WTC11 (cell line): Measurements from ENCODE around the gene SIK2. TPM values are rescaled to one million over a fixed set of nuclear protein-coding genes. Genes with fewer than 3 reads are reported as not detected.

Source experiments
- ATAC-seq: fragments of 200-7000 bp; cut with Tn5 transposase; 2 replicates; pipeline ENCODE4 v1.10.0; 2021; ENCODE audit warnings: mild to moderate bottlenecking, moderate library complexity
- CTCF ChIA-PET: fragments of 300-600 bp; sonication (Branson Sonifier 250); formaldehyde crosslinking; loops from one replicate; lab custom pipeline; 2021; ENCODE audit warnings: antibody characterized with exemption; lab: Charles Lee
- POLR2A ChIA-PET: fragments of 350-600 bp; sonication (Branson Sonifier 250); formaldehyde crosslinking; loops from one replicate; lab custom pipeline; 2021; ENCODE audit warnings: antibody characterized with exemption; lab: Charles Lee
- DNase-seq: peaks from one replicate; pipeline ENCODE4 v3.0.0; 2021; ENCODE audit warnings: low spot score
- H3K27ac Mint-ChIP-seq: 2 replicates; pipeline ENCODE4 v1.8.0; 2021; ENCODE audit warnings: mixed read lengths
- H3K27me3 Mint-ChIP-seq: 2 replicates; pipeline ENCODE4 v1.8.0; 2021; ENCODE audit warnings: low read depth, mild to moderate bottlenecking, moderate library complexity, mixed read lengths
- H3K36me3 Mint-ChIP-seq: 2 replicates; pipeline ENCODE4 v1.8.0; 2021; ENCODE audit warnings: mixed read lengths
- H3K4me1 Mint-ChIP-seq: 2 replicates; pipeline ENCODE4 v1.8.0; 2022; ENCODE audit warnings: mixed read lengths
- H3K4me3 Mint-ChIP-seq: 2 replicates; pipeline ENCODE4 v1.8.0; 2021; ENCODE audit warnings: mild to moderate bottlenecking, moderate library complexity, mixed read lengths
- H3K9me3 Mint-ChIP-seq: 2 replicates; pipeline ENCODE4 v1.8.0; 2021; ENCODE audit warnings: mixed read lengths
- ATF6 ChIP-seq: sonication (generic); formaldehyde crosslinking; IDR thresholded peaks from 2 replicates; pipeline ENCODE4 v1.8.1; 2023; ENCODE audit warnings: mild to moderate bottlenecking, missing genetic modification reagents
- ELF4 ChIP-seq: sonication (generic); formaldehyde crosslinking; IDR thresholded peaks from 2 replicates; pipeline ENCODE4 v1.8.1; 2022; ENCODE audit warnings: low read depth, mild to moderate bottlenecking, moderate library complexity, missing genetic modification reagents
- ESRRA ChIP-seq: sonication (generic); formaldehyde crosslinking; IDR thresholded peaks from 2 replicates; pipeline ENCODE4 v1.8.1; 2022; ENCODE audit warnings: mild to moderate bottlenecking, missing genetic modification reagents, borderline replicate concordance
- ETV6 ChIP-seq: sonication (generic); formaldehyde crosslinking; IDR thresholded peaks from 2 replicates; pipeline ENCODE4 v1.8.1; 2022; ENCODE audit warnings: mild to moderate bottlenecking, missing genetic modification reagents
- IRF1 ChIP-seq: sonication (generic); formaldehyde crosslinking; IDR thresholded peaks from 2 replicates; pipeline ENCODE4 v1.8.0; 2023; ENCODE audit warnings: missing genetic modification reagents
- IRF2 ChIP-seq: sonication (generic); formaldehyde crosslinking; IDR thresholded peaks from 2 replicates; pipeline ENCODE4 v1.8.0; 2022; ENCODE audit warnings: low read depth, missing genetic modification reagents, borderline replicate concordance
- JUN ChIP-seq: sonication (generic); formaldehyde crosslinking; IDR thresholded peaks from 2 replicates; pipeline ENCODE4 v1.8.0; 2023; ENCODE audit warnings: mild to moderate bottlenecking, missing genetic modification reagents
- MLX ChIP-seq: sonication (generic); formaldehyde crosslinking; IDR thresholded peaks from 2 replicates; pipeline ENCODE4 v1.8.1; 2023; ENCODE audit warnings: mild to moderate bottlenecking, missing genetic modification reagents, moderate library complexity
- MYBL2 ChIP-seq: sonication (generic); formaldehyde crosslinking; IDR thresholded peaks from 2 replicates; pipeline ENCODE4 v1.8.1; 2023; ENCODE audit warnings: mild to moderate bottlenecking, moderate library complexity, missing genetic modification reagents
- NR1H2 ChIP-seq: sonication (generic); formaldehyde crosslinking; IDR thresholded peaks from 2 replicates; pipeline ENCODE4 v1.9.0; 2021; ENCODE audit warnings: mild to moderate bottlenecking, moderate library complexity, missing genetic modification reagents
- SMAD3 ChIP-seq: sonication (generic); formaldehyde crosslinking; IDR thresholded peaks from 2 replicates; pipeline ENCODE4 v1.8.0; 2022; ENCODE audit warnings: missing genetic modification reagents, mild to moderate bottlenecking, borderline replicate concordance
- SOX15 ChIP-seq: fragments of 250-450 bp; sonication (Bioruptor Pico); IDR thresholded peaks from 2 replicates; pipeline ENCODE4 v1.9.0; 2021; ENCODE audit warnings: mild to moderate bottlenecking
- STAT6 ChIP-seq: sonication (generic); formaldehyde crosslinking; conservative IDR thresholded peaks from 2 replicates; pipeline ENCODE4 v1.8.1; 2023; ENCODE audit warnings: mild to moderate bottlenecking, low read depth, missing genetic modification reagents, moderate library complexity
- TEAD1 ChIP-seq: sonication (generic); formaldehyde crosslinking; IDR thresholded peaks from 2 replicates; pipeline ENCODE4 v1.8.0; 2022; ENCODE audit warnings: mild to moderate bottlenecking, missing genetic modification reagents
- TEAD4 ChIP-seq: sonication (generic); formaldehyde crosslinking; IDR thresholded peaks from 2 replicates; pipeline ENCODE4 v1.8.0; 2022; ENCODE audit warnings: mild to moderate bottlenecking, missing genetic modification reagents
- TP53 ChIP-seq: sonication (generic); formaldehyde crosslinking; IDR thresholded peaks from 2 replicates; pipeline ENCODE4 v1.8.1; 2023; ENCODE audit warnings: mild to moderate bottlenecking, missing genetic modification reagents
- ZNF121 ChIP-seq: sonication (generic); formaldehyde crosslinking; IDR thresholded peaks from 2 replicates; pipeline ENCODE4 v1.8.0; 2023; ENCODE audit warnings: missing genetic modification reagents
- ZNF396 ChIP-seq: fragments of 250-450 bp; sonication (Bioruptor Pico); IDR thresholded peaks from 2 replicates; pipeline ENCODE4 v1.8.0; 2021; ENCODE audit warnings: mild to moderate bottlenecking, moderate library complexity, borderline replicate concordance
- ZNF671 ChIP-seq: fragments of 250-450 bp; sonication (Bioruptor Pico); IDR thresholded peaks from 2 replicates; pipeline ENCODE4 v1.8.0; 2021; ENCODE audit warnings: mild to moderate bottlenecking
- total RNA-seq: library from RNA; stranded (reverse); gene quantifications from 3 replicates; pipeline ENCODE4 v1.2.3, GENCODE V29; 2021
- TF ChIP-seq, protein P1 (sequence below): sonication (generic); formaldehyde crosslinking; IDR thresholded peaks from 2 replicates; pipeline ENCODE4 v1.8.1; 2023; ENCODE audit warnings: mild to moderate bottlenecking, missing genetic modification reagents
- TF ChIP-seq, protein P2 (sequence below): sonication (generic); formaldehyde crosslinking; IDR thresholded peaks from 2 replicates; pipeline ENCODE4 v1.8.0; 2022; ENCODE audit warnings: mild to moderate bottlenecking, missing genetic modification reagents
- TF ChIP-seq, protein P3 (sequence below): sonication (generic); formaldehyde crosslinking; IDR thresholded peaks from 2 replicates; pipeline ENCODE4 v1.8.0; 2023; ENCODE audit warnings: missing genetic modification reagents, mild to moderate bottlenecking, borderline replicate concordance
- TF ChIP-seq, protein P4 (sequence below): sonication (generic); formaldehyde crosslinking; IDR thresholded peaks from 2 replicates; pipeline ENCODE4 v1.8.1; 2023; ENCODE audit warnings: mild to moderate bottlenecking, missing genetic modification reagents, moderate library complexity

SIK2 gene
- total RNA-seq, 1 experiment from 2014 or later: 7.2 TPM

- no peaks in the 10 kb centered on the region for H3K36me3 Mint-ChIP-seq
- H3K27ac Mint-ChIP-seq: no peak overlapping the region
- no peak for TF ChIP-seq STAT6 (CRISPR knock-in tag)
- no peak for TF ChIP-seq ZNF671 (CRISPR knock-in tag)
- no peak for TF ChIP-seq NR1H2 (CRISPR knock-in tag)
- TF ChIP-seq ETV6 (CRISPR knock-in tag): no peak
- TF ChIP-seq ZNF121 (CRISPR knock-in tag): no peak
- TF ChIP-seq JUN (CRISPR knock-in tag): no peak
- no peak for TF ChIP-seq IRF1 (CRISPR knock-in tag)
- TF ChIP-seq TP53 (CRISPR knock-in tag): no peak
- TF ChIP-seq ZNF396 (CRISPR knock-in tag): no peak
- TF ChIP-seq ATF6 (CRISPR knock-in tag): no peak
- no peak for TF ChIP-seq ESRRA
- TF ChIP-seq IRF2: no peak
- no peak for TF ChIP-seq TEAD1 (CRISPR knock-in tag)
- no peak for TF ChIP-seq MLX
- no peak for TF ChIP-seq TEAD4
- TF ChIP-seq SOX15 (CRISPR knock-in tag): no peak
- TF ChIP-seq SMAD3 (CRISPR knock-in tag): no peak
- CTCF ChIA-PET: no interaction called here
- no peaks in the 10 kb centered on the region for H3K9me3 Mint-ChIP-seq
- POLR2A ChIA-PET: no interaction called here
- DNase-seq (no peak), ATAC-seq (no peak)
- H3K27me3 Mint-ChIP-seq: no peaks in the 10 kb centered on the region
- H3K4me1 Mint-ChIP-seq: no peaks in the 10 kb centered on the region
- no peak overlapping the region for H3K4me3 Mint-ChIP-seq
These were observed 85.8 kb downstream of the SIK2 start for GRCh38 chr11:111688013-111688412.

GRCh38 chr11:111691176-111691575, 88.9 kb downstream of the SIK2 start:
- no peak for DNase-seq
- ChIA-PET POLR2A (no interaction called here), CTCF (no interaction called here)
- no peaks in the 10 kb centered on the region for H3K36me3 Mint-ChIP-seq
- no peaks in the 10 kb centered on the region for H3K9me3 Mint-ChIP-seq
- ATAC-seq: no peak
- no peaks in the 10 kb centered on the region for H3K27me3 Mint-ChIP-seq
- no peak overlapping the region for H3K4me3 Mint-ChIP-seq
- H3K4me1 Mint-ChIP-seq: peaks cover 5% of the 10 kb centered on the region
- no peak overlapping the region; the same call in 1 of the 2 replicates for H3K27ac Mint-ChIP-seq
- TF ChIP-seq ZNF121 (CRISPR knock-in tag): no peak
- TF ChIP-seq, protein P1, sequence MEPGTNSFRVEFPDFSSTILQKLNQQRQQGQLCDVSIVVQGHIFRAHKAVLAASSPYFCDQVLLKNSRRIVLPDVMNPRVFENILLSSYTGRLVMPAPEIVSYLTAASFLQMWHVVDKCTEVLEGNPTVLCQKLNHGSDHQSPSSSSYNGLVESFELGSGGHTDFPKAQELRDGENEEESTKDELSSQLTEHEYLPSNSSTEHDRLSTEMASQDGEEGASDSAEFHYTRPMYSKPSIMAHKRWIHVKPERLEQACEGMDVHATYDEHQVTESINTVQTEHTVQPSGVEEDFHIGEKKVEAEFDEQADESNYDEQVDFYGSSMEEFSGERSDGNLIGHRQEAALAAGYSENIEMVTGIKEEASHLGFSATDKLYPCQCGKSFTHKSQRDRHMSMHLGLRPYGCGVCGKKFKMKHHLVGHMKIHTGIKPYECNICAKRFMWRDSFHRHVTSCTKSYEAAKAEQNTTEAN (CRISPR knock-in tag): no peak
- TF ChIP-seq, protein P2, sequence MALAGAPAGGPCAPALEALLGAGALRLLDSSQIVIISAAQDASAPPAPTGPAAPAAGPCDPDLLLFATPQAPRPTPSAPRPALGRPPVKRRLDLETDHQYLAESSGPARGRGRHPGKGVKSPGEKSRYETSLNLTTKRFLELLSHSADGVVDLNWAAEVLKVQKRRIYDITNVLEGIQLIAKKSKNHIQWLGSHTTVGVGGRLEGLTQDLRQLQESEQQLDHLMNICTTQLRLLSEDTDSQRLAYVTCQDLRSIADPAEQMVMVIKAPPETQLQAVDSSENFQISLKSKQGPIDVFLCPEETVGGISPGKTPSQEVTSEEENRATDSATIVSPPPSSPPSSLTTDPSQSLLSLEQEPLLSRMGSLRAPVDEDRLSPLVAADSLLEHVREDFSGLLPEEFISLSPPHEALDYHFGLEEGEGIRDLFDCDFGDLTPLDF (CRISPR knock-in tag): no peak
- TF ChIP-seq, protein P3, sequence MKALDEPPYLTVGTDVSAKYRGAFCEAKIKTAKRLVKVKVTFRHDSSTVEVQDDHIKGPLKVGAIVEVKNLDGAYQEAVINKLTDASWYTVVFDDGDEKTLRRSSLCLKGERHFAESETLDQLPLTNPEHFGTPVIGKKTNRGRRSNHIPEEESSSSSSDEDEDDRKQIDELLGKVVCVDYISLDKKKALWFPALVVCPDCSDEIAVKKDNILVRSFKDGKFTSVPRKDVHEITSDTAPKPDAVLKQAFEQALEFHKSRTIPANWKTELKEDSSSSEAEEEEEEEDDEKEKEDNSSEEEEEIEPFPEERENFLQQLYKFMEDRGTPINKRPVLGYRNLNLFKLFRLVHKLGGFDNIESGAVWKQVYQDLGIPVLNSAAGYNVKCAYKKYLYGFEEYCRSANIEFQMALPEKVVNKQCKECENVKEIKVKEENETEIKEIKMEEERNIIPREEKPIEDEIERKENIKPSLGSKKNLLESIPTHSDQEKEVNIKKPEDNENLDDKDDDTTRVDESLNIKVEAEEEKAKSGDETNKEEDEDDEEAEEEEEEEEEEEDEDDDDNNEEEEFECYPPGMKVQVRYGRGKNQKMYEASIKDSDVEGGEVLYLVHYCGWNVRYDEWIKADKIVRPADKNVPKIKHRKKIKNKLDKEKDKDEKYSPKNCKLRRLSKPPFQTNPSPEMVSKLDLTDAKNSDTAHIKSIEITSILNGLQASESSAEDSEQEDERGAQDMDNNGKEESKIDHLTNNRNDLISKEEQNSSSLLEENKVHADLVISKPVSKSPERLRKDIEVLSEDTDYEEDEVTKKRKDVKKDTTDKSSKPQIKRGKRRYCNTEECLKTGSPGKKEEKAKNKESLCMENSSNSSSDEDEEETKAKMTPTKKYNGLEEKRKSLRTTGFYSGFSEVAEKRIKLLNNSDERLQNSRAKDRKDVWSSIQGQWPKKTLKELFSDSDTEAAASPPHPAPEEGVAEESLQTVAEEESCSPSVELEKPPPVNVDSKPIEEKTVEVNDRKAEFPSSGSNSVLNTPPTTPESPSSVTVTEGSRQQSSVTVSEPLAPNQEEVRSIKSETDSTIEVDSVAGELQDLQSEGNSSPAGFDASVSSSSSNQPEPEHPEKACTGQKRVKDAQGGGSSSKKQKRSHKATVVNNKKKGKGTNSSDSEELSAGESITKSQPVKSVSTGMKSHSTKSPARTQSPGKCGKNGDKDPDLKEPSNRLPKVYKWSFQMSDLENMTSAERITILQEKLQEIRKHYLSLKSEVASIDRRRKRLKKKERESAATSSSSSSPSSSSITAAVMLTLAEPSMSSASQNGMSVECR (CRISPR knock-in tag): no peak
- TF ChIP-seq ELF4 (CRISPR knock-in tag): no peak
- TF ChIP-seq, protein P4, sequence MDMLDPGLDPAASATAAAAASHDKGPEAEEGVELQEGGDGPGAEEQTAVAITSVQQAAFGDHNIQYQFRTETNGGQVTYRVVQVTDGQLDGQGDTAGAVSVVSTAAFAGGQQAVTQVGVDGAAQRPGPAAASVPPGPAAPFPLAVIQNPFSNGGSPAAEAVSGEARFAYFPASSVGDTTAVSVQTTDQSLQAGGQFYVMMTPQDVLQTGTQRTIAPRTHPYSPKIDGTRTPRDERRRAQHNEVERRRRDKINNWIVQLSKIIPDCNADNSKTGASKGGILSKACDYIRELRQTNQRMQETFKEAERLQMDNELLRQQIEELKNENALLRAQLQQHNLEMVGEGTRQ (CRISPR knock-in tag): no peak
- TF ChIP-seq MYBL2 (CRISPR knock-in tag): no peak
- TF ChIP-seq NR1H2 (CRISPR knock-in tag): no peak
